ENCODE measurements around the gene SGCD. TPM values are rescaled to one million over a fixed set of nuclear protein-coding genes. Genes with fewer than 3 reads are reported as not detected.

SGCD gene
- total and polyA plus RNA-seq, 4 experiments from 2014 or later = not detected

DNA sequence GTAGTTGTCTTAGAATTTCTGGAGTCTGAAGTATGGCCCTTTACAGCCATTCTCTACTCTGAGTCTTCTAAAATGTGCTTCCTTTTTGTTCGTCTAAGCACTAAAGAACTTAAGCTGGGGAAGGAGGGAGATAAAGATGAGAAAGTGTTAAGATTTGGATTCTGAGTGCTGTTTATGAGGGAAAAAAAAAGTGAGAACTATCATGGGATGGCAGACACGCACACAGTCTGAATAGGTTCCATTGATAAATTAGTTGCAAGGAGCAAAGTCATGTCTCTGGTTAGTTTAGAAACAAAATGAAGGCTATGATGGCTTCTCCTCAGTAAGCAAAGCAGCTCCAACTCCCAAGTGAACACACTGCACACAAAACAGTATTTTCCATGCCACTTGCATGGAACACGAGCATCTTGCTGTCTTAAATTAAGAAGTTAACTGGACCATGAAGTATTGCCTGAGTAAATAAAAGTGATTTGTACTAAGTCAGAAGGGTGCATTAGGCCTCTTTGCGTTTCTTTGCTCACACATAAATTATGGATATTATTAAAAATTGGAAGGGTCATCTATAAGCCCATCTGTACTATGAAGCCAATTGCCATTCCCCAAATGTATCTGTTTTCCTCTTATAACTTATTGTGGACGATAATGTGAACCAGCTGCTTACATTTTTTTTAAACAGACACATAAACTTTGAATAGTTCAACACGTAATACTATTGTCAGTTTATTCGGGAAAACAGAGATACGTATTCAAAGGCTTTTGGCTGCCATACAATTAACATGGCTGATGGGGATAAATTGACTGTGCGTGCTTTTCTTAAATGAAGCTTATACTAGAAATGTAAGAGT, 199.3 kb downstream of the SGCD start:
- peaks cover 3 to 8% of the 10 kb centered on the region in 2 donors for H3K27me3 Mint-ChIP-seq
- Histone ChIP-seq H3K27ac (ENCODE audit: low read depth, low read length) (no peak overlapping the region), H3K27me3 (ENCODE audit: insufficient read depth, low read length) (no peaks in the 10 kb centered on the region), H3K4me3 (ENCODE audit: low read length in 2 of 2) (no peak overlapping the region), H3K9me3 (ENCODE audit: control insufficient read depth in 1 of 2, low read length in 2 of 2) (no peaks in the 10 kb centered on the region), H3K36me3 (ENCODE audit: insufficient read depth, low read length) (no peaks in the 10 kb centered on the region), H3K4me1 (ENCODE audit: insufficient read depth, low read length) (no peaks in the 10 kb centered on the region)
- intact Hi-C loops (cut with micrococcal nuclease) = no loop called here
- H3K4me1 Mint-ChIP-seq = no peaks in the 10 kb centered on the region
- ChIA-PET POLR2A (ENCODE audit: partially characterized antibody) (no interaction called here), CTCF (ENCODE audit: partially characterized antibody) (no interaction called here)
- H3K36me3 Mint-ChIP-seq = no peaks in the 10 kb centered on the region
- no peak overlapping the region for H3K27ac Mint-ChIP-seq
- no peak for DNase-seq
- no peak overlapping the region for H3K4me3 Mint-ChIP-seq
- H3K9me3 Mint-ChIP-seq = peaks cover 0 to 5% (median under 1%) of the 10 kb centered on the region in 8 donors

GRCh38 chr5:156527611-156528010, 200.6 kb downstream of the SGCD start:
- ChIA-PET CTCF (ENCODE audit: partially characterized antibody) (no interaction called here), POLR2A (ENCODE audit: partially characterized antibody) (no interaction called here)
- no peaks in the 10 kb centered on the region for H3K4me1 Mint-ChIP-seq
- no peaks in the 10 kb centered on the region for H3K27me3 ChIP-seq (ENCODE audit: insufficient read depth, low read length)
- no peak overlapping the region for H3K27ac ChIP-seq (ENCODE audit: low read depth, low read length)
- peaks cover 3 to 8% of the 10 kb centered on the region in 2 donors for H3K27me3 Mint-ChIP-seq
- H3K4me3 Mint-ChIP-seq = no peak overlapping the region
- H3K36me3 Mint-ChIP-seq = no peaks in the 10 kb centered on the region
- H3K9me3 ChIP-seq (ENCODE audit: control insufficient read depth in 1 of 2, low read length in 2 of 2) = no peaks in the 10 kb centered on the region
- DNase-seq = no peak
- H3K36me3 ChIP-seq (ENCODE audit: insufficient read depth, low read length) = no peaks in the 10 kb centered on the region
- peaks cover 0 to 2% (median 0%) of the 10 kb centered on the region in 8 donors for H3K9me3 Mint-ChIP-seq
- no peaks in the 10 kb centered on the region for H3K4me1 ChIP-seq (ENCODE audit: insufficient read depth, low read length)
- intact Hi-C loops (cut with micrococcal nuclease) = no loop called here
- no peak overlapping the region for H3K4me3 ChIP-seq (ENCODE audit: low read length in 2 of 2)
- no peak overlapping the region for H3K27ac Mint-ChIP-seq

GRCh38 chr5:156528673-156529072, 201.7 kb downstream of the SGCD start:
- POLR2A ChIA-PET (ENCODE audit: partially characterized antibody) = no interaction called here
- Mint-ChIP-seq H3K27ac (no peak overlapping the region), H3K4me1 (no peaks in the 10 kb centered on the region)

GRCh38 chr5:156529892-156530291, 202.9 kb downstream of the SGCD start:
- H3K36me3 ChIP-seq (ENCODE audit: insufficient read depth, low read length) = no peaks in the 10 kb centered on the region
- ChIA-PET POLR2A (ENCODE audit: partially characterized antibody) (no interaction called here), CTCF (ENCODE audit: partially characterized antibody) (no interaction called here)
- H3K27ac ChIP-seq (ENCODE audit: low read depth, low read length) = no peak overlapping the region
- no peaks in the 10 kb centered on the region for H3K9me3 ChIP-seq (ENCODE audit: control insufficient read depth in 1 of 2, low read length in 2 of 2)
- no peaks in the 10 kb centered on the region for H3K4me1 ChIP-seq (ENCODE audit: insufficient read depth, low read length)
- Mint-ChIP-seq H3K36me3 (no peaks in the 10 kb centered on the region), H3K9me3 (peaks cover 0 to 2% (median 0%) of the 10 kb centered on the region in 8 donors), H3K4me1 (no peaks in the 10 kb centered on the region), H3K4me3 (no peak overlapping the region), H3K27me3 (peaks cover 3 to 8% of the 10 kb centered on the region in 2 donors), H3K27ac (no peak overlapping the region)
- no peak for DNase-seq
- intact Hi-C loops (cut with micrococcal nuclease) = no loop called here
- H3K27me3 ChIP-seq (ENCODE audit: insufficient read depth, low read length) = no peaks in the 10 kb centered on the region
- no peak overlapping the region for H3K4me3 ChIP-seq (ENCODE audit: low read length in 2 of 2)

More at GRCh38 chr5:156528673-156529072, 201.7 kb downstream of the SGCD start:
- Histone ChIP-seq H3K27me3 (ENCODE audit: insufficient read depth, low read length) (no peaks in the 10 kb centered on the region), H3K27ac (ENCODE audit: low read depth, low read length) (no peak overlapping the region), H3K4me1 (ENCODE audit: insufficient read depth, low read length) (no peaks in the 10 kb centered on the region), H3K9me3 (ENCODE audit: control insufficient read depth in 1 of 2, low read length in 2 of 2) (no peaks in the 10 kb centered on the region), H3K4me3 (ENCODE audit: low read length in 2 of 2) (no peak overlapping the region), H3K36me3 (ENCODE audit: insufficient read depth, low read length) (no peaks in the 10 kb centered on the region)
- no peak for DNase-seq
- intact Hi-C loops (cut with micrococcal nuclease) = no loop called here
- CTCF ChIA-PET (ENCODE audit: partially characterized antibody) = no interaction called here
- no peak overlapping the region for H3K4me3 Mint-ChIP-seq
- peaks cover 0 to 2% (median 0%) of the 10 kb centered on the region in 8 donors for H3K9me3 Mint-ChIP-seq
- H3K27me3 Mint-ChIP-seq = peaks cover 3 to 8% of the 10 kb centered on the region in 2 donors
- H3K36me3 Mint-ChIP-seq = no peaks in the 10 kb centered on the region

DNA sequence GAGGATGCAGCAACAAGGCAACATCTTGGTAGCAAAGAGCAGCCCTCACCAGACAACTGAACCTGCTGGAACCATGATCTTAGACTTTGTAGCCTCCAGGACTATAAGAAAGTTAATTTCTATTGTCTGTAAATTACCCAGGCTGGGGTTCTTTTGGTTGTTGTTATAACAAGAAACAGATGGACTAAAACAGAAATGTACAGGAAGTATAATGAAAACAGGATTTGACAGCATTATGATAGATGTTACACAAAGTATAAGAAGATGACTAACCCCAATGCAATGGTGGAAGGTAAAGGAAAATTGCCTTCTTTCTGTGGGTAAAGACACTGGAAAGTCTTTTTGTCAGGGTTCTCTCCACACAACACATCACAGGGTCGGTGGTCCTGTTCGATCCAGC, 204.2 kb downstream of the SGCD start:
- no peaks in the 10 kb centered on the region for H3K36me3 Mint-ChIP-seq
- intact Hi-C loops (cut with micrococcal nuclease) = no loop called here

DNA sequence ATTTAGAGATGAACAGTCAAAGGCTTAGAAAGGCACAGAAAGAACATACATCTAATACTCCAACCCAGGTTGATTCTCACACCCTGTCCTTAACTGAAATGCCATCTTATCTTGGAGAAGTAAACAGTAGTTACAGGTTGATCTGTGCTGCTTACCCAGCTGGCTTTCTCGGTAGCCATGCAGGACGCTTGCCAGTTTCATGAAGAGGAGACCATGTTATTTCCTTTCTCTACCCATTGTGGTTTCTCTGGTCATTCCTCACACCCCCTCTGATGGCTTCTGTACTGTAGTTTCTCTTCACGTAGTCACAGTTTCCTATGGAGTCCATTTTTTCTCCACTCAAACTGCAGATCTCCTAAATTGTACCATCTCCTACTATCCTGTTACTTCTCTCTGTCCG, 206.0 kb downstream of the SGCD start:
- H3K9me3 ChIP-seq (ENCODE audit: control insufficient read depth in 1 of 2, low read length in 2 of 2) = no peaks in the 10 kb centered on the region

More for the DNA sequence above, 204.2 kb downstream of the SGCD start:
- no peaks in the 10 kb centered on the region for H3K36me3 ChIP-seq (ENCODE audit: insufficient read depth, low read length)
- H3K27me3 ChIP-seq (ENCODE audit: insufficient read depth, low read length) = no peaks in the 10 kb centered on the region
- H3K27me3 Mint-ChIP-seq = peaks cover 2 to 10% of the 10 kb centered on the region in 2 donors
- no peak overlapping the region for H3K27ac ChIP-seq (ENCODE audit: low read depth, low read length)
- no peaks in the 10 kb centered on the region for H3K4me1 ChIP-seq (ENCODE audit: insufficient read depth, low read length)
- H3K4me3 ChIP-seq (ENCODE audit: low read length in 2 of 2) = no peak overlapping the region
- no peak for DNase-seq
- H3K9me3 ChIP-seq (ENCODE audit: control insufficient read depth in 1 of 2, low read length in 2 of 2) = no peaks in the 10 kb centered on the region
- H3K4me1 Mint-ChIP-seq = no peaks in the 10 kb centered on the region
- peaks cover 0 to 2% (median 0%) of the 10 kb centered on the region in 8 donors for H3K9me3 Mint-ChIP-seq
- H3K27ac Mint-ChIP-seq = no peak overlapping the region
- ChIA-PET POLR2A (ENCODE audit: partially characterized antibody) (no interaction called here), CTCF (ENCODE audit: partially characterized antibody) (no interaction called here)
- no peak overlapping the region for H3K4me3 Mint-ChIP-seq

GRCh38 chr5:156534085-156534484, 207.1 kb downstream of the SGCD start:
- Histone ChIP-seq H3K4me3 (ENCODE audit: low read length in 2 of 2) (no peak overlapping the region), H3K4me1 (ENCODE audit: insufficient read depth, low read length) (no peaks in the 10 kb centered on the region), H3K27ac (ENCODE audit: low read depth, low read length) (no peak overlapping the region), H3K36me3 (ENCODE audit: insufficient read depth, low read length) (no peaks in the 10 kb centered on the region), H3K9me3 (ENCODE audit: control insufficient read depth in 1 of 2, low read length in 2 of 2) (no peaks in the 10 kb centered on the region), H3K27me3 (ENCODE audit: insufficient read depth, low read length) (no peaks in the 10 kb centered on the region)
- no peaks in the 10 kb centered on the region for H3K9me3 Mint-ChIP-seq
- intact Hi-C loops (cut with micrococcal nuclease) = no loop called here
- CTCF ChIA-PET (ENCODE audit: partially characterized antibody) = no interaction called here
- no peaks in the 10 kb centered on the region for H3K36me3 Mint-ChIP-seq
- H3K4me3 Mint-ChIP-seq = no peak overlapping the region
- no peaks in the 10 kb centered on the region for H3K4me1 Mint-ChIP-seq
- H3K27ac Mint-ChIP-seq = no peak overlapping the region
- POLR2A ChIA-PET (ENCODE audit: partially characterized antibody) = no interaction called here
- H3K27me3 Mint-ChIP-seq = peaks cover 0 to 6% of the 10 kb centered on the region in 2 donors
- DNase-seq = no peak

More for the DNA sequence above, 206.0 kb downstream of the SGCD start:
- Histone ChIP-seq H3K36me3 (ENCODE audit: insufficient read depth, low read length) (no peaks in the 10 kb centered on the region), H3K4me1 (ENCODE audit: insufficient read depth, low read length) (no peaks in the 10 kb centered on the region), H3K4me3 (ENCODE audit: low read length in 2 of 2) (no peak overlapping the region), H3K27ac (ENCODE audit: low read depth, low read length) (no peak overlapping the region), H3K27me3 (ENCODE audit: insufficient read depth, low read length) (no peaks in the 10 kb centered on the region)
- Mint-ChIP-seq H3K9me3 (peaks cover 0 to 2% (median 0%) of the 10 kb centered on the region in 8 donors), H3K36me3 (no peaks in the 10 kb centered on the region), H3K27ac (no peak overlapping the region), H3K4me3 (no peak overlapping the region), H3K4me1 (no peaks in the 10 kb centered on the region), H3K27me3 (peaks cover 0 to 10% of the 10 kb centered on the region in 2 donors)
- intact Hi-C loops (cut with micrococcal nuclease) = no loop called here
- ChIA-PET POLR2A (ENCODE audit: partially characterized antibody) (no interaction called here), CTCF (ENCODE audit: partially characterized antibody) (no interaction called here)
- DNase-seq = no peak

Measured in CD4-positive, alpha-beta memory T cell (primary cell).